Measurements from ENCODE around the gene TTLL5.

Gene TTLL5

DNA sequence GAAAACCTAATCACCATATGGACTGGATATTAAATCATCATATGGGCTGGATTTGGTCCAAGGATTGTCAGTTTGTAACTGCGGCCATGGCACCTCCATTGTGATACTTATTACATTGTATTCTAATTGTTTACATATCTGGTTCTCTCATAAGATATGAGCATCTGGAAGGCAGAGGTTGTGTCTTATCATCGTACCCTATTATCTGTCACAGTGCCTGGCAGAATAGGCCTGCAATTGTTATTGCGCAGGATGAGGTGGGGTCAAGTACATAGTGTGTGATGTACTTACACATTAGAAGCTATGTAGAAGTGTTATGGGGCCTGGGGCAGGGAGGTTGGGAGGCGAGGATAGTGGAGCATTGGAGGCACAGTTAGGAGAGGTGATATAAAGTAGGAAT is 329.3 kb downstream of the TTLL5 start:
- Histone ChIP-seq H3K27me3 (no peaks in the 10 kb centered on the region), H3K9me3 (no peaks in the 10 kb centered on the region), H3K4me3 (ENCODE audit: low read depth, low read length) (no peak overlapping the region), H3K36me3 (no peaks in the 10 kb centered on the region), H3K4me1 (peaks cover 10% of the 10 kb centered on the region)
- DNase-seq: no peak
- TF ChIP-seq, protein P1, sequence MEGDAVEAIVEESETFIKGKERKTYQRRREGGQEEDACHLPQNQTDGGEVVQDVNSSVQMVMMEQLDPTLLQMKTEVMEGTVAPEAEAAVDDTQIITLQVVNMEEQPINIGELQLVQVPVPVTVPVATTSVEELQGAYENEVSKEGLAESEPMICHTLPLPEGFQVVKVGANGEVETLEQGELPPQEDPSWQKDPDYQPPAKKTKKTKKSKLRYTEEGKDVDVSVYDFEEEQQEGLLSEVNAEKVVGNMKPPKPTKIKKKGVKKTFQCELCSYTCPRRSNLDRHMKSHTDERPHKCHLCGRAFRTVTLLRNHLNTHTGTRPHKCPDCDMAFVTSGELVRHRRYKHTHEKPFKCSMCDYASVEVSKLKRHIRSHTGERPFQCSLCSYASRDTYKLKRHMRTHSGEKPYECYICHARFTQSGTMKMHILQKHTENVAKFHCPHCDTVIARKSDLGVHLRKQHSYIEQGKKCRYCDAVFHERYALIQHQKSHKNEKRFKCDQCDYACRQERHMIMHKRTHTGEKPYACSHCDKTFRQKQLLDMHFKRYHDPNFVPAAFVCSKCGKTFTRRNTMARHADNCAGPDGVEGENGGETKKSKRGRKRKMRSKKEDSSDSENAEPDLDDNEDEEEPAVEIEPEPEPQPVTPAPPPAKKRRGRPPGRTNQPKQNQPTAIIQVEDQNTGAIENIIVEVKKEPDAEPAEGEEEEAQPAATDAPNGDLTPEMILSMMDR (IDR thresholded peaks at IDR 0.05; ENCODE audit: low read depth, low read length): no peak

DNA sequence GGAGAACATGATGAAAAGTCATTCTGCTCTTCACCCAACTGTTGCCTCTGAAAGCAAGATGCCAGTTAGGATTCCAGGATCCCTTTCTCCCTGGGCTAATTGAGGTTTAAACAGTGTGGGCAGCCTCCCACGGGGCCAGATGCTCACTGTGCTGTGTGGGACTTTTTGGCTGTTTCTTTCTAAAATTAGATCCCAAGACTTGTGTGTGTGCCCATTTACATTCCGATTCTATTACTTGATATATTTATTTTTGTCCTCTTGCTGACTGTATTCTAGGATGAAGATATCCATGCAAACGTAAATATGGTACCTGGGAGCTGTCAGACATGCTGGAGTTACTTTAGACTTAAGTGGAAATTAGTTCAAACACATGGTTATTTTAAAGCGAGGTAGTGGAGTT is 330.7 kb downstream of the TTLL5 start:
- TF ChIP-seq, protein P1 (IDR thresholded peaks at IDR 0.05; ENCODE audit: low read depth, low read length): no peak
- no peak overlapping the region for H3K4me3 ChIP-seq (ENCODE audit: low read depth, low read length)
- peaks cover 10% of the 10 kb centered on the region for H3K4me1 ChIP-seq
- H3K27me3 ChIP-seq: no peaks in the 10 kb centered on the region
- no peaks in the 10 kb centered on the region for H3K36me3 ChIP-seq
- H3K9me3 ChIP-seq: no peaks in the 10 kb centered on the region
- DNase-seq: no peak

DNA sequence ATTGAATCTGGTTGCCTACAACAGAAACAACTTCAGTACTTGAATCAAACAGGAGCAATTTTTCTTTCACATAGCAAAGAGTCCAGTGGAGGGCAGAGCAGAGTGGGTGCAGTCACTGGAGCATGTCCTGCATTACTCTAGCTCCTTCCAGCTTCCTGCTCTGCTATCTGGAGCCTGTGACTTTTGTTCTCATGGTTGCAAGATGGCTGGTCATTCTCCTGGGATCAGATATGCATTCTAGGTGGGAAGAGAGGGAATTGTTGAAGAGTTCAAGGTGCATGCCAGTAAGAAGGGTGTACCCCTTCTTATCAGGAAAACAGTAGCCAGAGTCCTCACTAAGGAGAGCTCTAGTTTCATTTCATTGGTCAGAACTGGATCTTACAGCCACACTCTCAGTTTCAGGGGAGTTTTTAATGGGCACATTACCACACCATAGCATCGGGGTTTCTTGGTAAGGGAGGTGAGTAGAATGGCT is 332.6 kb downstream of the TTLL5 start:
- peak; percentile 15 for DNase-seq
- TF ChIP-seq, protein P1 (IDR thresholded peaks at IDR 0.05; ENCODE audit: low read depth, low read length): peak; percentile 41

DNA sequence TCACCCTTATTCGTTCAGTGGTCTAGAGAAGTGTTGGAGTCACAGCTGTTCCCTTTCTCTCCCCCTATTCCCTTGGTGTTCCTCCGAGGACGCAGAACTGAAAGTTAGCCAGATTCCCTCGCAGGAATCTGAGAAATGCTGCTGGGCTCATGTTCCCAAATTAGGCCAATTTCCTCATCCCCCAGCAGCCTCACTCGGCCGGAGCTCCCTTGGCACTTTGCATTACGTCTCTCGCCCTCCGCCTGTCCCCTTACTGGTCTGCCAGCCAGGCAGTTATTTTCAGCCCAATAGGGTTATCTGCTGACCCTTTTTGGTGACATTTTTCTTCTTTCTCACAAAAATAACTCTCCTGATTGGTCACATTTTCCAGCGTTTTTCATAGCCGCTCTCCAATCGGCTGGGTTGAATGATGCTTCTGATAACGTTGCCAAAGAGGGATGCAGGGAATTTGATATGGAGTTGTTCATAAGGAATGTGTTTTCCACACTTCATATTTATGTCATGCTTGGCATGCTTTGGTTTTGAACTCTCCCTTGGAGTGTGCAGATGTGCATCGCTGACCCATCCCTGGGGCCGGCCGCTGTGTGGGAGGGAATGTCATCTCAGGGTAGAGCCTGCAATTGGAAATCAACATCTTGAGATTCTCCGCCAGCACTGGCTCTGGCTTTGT is 334.5 kb downstream of the TTLL5 start:
- no peak overlapping the region for H3K4me3 ChIP-seq (ENCODE audit: low read depth, low read length)
- no peaks in the 10 kb centered on the region; the same call in 1 of the 2 replicates for H3K36me3 ChIP-seq
- TF ChIP-seq, protein P1 (IDR thresholded peaks at IDR 0.05; ENCODE audit: low read depth, low read length): no peak

More for the DNA sequence above, 332.6 kb downstream of the TTLL5 start:
- no peaks in the 10 kb centered on the region for H3K27me3 ChIP-seq
- H3K36me3 ChIP-seq: no peaks in the 10 kb centered on the region; the same call in 1 of the 2 replicates
- peaks cover 10% of the 10 kb centered on the region for H3K4me1 ChIP-seq
- H3K4me3 ChIP-seq (ENCODE audit: low read depth, low read length): no peak overlapping the region
- H3K9me3 ChIP-seq: no peaks in the 10 kb centered on the region

DNA sequence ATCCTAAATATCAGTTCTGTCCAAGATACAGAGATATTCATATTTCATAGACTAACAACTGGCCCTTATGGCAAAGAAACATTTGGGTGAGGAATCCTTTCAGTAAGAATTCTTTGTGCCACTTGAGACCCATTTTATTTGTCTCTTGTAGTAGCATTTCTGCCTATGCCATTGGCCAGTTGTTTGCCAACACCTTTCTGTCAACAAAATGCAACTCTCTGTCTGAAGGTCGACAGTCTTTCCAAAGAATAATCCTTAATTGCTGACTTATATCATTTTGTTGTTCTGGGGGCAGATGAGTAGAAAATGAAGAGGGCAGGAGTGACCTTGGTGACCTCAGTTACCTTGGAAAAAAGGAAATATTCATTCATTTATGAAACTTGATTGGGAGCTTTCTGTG is 335.4 kb downstream of the TTLL5 start:
- Histone ChIP-seq H3K36me3 (no peaks in the 10 kb centered on the region; the same call in 1 of the 2 replicates), H3K4me3 (ENCODE audit: low read depth, low read length) (no peak overlapping the region), H3K9me3 (no peaks in the 10 kb centered on the region), H3K4me1 (peaks cover 5% of the 10 kb centered on the region; the same call in 1 of the 2 replicates), H3K27me3 (no peaks in the 10 kb centered on the region)
- no peak for DNase-seq
- TF ChIP-seq, protein P1 (IDR thresholded peaks at IDR 0.05; ENCODE audit: low read depth, low read length): no peak

More for the DNA sequence above, 334.5 kb downstream of the TTLL5 start:
- DNase-seq: no peak
- H3K9me3 ChIP-seq: no peaks in the 10 kb centered on the region
- H3K27me3 ChIP-seq: no peaks in the 10 kb centered on the region
- peaks cover 7% of the 10 kb centered on the region for H3K4me1 ChIP-seq

GRCh38 chr14:75999511-76000190 is 338.6 kb downstream of the TTLL5 start:
- TF ChIP-seq, protein P1 (IDR thresholded peaks at IDR 0.05; ENCODE audit: low read depth, low read length): no peak
- Histone ChIP-seq H3K9me3 (no peaks in the 10 kb centered on the region), H3K36me3 (no peaks in the 10 kb centered on the region; the same call in 1 of the 2 replicates), H3K27me3 (no peaks in the 10 kb centered on the region), H3K4me3 (ENCODE audit: low read depth, low read length) (no peak overlapping the region), H3K4me1 (no peaks in the 10 kb centered on the region)
- DNase-seq: no peak

Data from BE2C (cell line).